ENCODE data around the gene SNRPA. TPM values are rescaled to one million over a fixed set of nuclear protein-coding genes. Genes with fewer than 3 reads are reported as not detected.

Gene SNRPA
- total RNA-seq, 1 experiment from 2014 or later: 225 TPM

DNA sequence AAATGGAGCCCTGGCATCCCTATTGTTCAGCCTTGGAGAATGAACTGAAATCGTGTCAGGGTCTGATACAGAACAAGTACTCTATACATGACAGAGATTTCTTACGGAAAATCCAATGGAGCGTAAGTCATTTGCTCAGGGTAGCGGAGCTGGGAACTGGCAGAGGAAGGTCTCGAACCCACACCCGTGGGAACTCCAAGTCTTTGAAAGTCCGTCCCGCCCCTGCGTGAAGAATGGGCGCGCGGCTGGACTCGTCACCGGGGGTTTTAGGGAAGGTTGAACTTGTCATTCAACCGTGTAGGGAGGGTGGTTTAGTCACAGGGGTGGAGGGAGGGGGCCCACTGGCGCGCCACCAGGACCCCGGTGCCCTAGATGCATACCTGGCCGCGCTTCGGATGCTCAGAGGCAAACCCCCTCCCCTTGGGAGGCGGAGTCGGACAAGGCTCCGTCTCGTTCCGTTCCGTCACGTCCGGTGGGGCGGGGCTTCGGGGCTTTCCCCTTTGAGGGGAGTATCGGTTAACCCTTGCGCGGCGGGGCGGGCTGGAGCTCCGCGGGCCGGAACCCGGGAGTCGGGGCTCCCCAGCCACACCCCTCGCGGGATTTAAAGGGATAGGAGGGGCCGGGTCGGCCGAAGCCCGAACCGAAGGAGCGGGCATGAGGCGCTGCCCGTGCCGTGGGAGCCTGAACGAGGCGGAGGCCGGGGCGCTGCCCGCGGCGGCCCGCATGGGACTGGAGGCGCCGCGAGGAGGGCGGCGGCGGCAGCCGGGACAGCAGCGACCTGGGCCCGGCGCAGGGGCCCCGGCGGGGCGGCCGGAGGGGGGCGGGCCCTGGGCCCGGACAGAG, 34.3 kb upstream of the SNRPA start, which contains the start of the genes COQ8B and ITPKC:
COQ8B (minus strand) TSS at position 405 of the 843 bp plus-strand sequence. CDS start 2,254 bp downstream, outside the sequence.
ITPKC (plus strand) TSS at position 631 of the 843 bp plus-strand sequence; CDS start at position 655, 24 bp downstream.
- Histone ChIP-seq H3K56ac (ENCODE audit: insufficient read length, low read depth, low read length) (no peak within 1 kb of the TSS), H2BK20ac (ENCODE audit: low read depth, low read length, poor library complexity, severe bottlenecking) (no peak within 1 kb of the TSS), H2BK5ac (ENCODE audit: insufficient read length, low read length) (no peak within 1 kb of the TSS), H3T11ph (ENCODE audit: low read length) (no peak within 1 kb of the TSS), H3K79me2 (ENCODE audit: insufficient read depth, low read length) (no peaks in the 10 kb centered on the region; the same call in 1 of the 2 replicates), H4K8ac (replicated peaks; ENCODE audit: insufficient read length, low read depth, low read length) (no peak within 1 kb of the TSS), H3K9me3 (ENCODE audit: control insufficient read depth, low read depth, low read length) (no peaks in the 10 kb centered on the region), H3K27ac (ENCODE audit: insufficient read length, low read depth, low read length) (peak within 1 kb of the TSS; percentile 53), H4K20me1 (ENCODE audit: control insufficient read depth, insufficient read depth, insufficient read length) (no peaks in the 10 kb centered on the region), H3K4me1 (ENCODE audit: insufficient read depth, low read length) (no peaks in the 10 kb centered on the region; the same call in 1 of the 2 replicates), H3K79me1 (ENCODE audit: insufficient read depth, low read depth, low read length, poor library complexity, severe bottlenecking) (no peaks in the 10 kb centered on the region), H4K5ac (ENCODE audit: insufficient read length, low read depth, low read length) (peak within 1 kb of the TSS; percentile 27), H2AFZ (ENCODE audit: low read length) (no peak within 1 kb of the TSS), H3K23me2 (ENCODE audit: insufficient read length, low read depth, low read length, poor library complexity, severe bottlenecking) (peaks cover 32% of the 10 kb centered on the region), H3K9ac (ENCODE audit: extremely low read depth, insufficient read length, low read length) (peak within 1 kb of the TSS; percentile 85), H2AK5ac (ENCODE audit: insufficient read length, low read length) (no peak within 1 kb of the TSS), H2BK15ac (ENCODE audit: low read depth, low read length) (no peak within 1 kb of the TSS), H2BK120ac (ENCODE audit: low read depth, low read length, poor library complexity, severe bottlenecking) (no peak within 1 kb of the TSS), H3K4me2 (ENCODE audit: insufficient read depth, insufficient read length, low read length) (peak within 1 kb of the TSS; percentile 90), H3K27me3 (ENCODE audit: insufficient read depth, low read length) (no peaks in the 10 kb centered on the region), H2BK12ac (ENCODE audit: insufficient read length, low read depth, low read length) (peak within 1 kb of the TSS; percentile 77), H3K18ac (ENCODE audit: insufficient read length, low read depth, low read length) (peak within 1 kb of the TSS; percentile 77), H3K4ac (ENCODE audit: low read depth, low read length) (peak within 1 kb of the TSS; percentile 9; the same call in 1 of the 2 replicates), H3K23ac (ENCODE audit: insufficient read length, low read depth, low read length) (no peak within 1 kb of the TSS), H4K91ac (ENCODE audit: insufficient read length, low read depth, low read length) (peak within 1 kb of the TSS; percentile 15), H3K14ac (ENCODE audit: insufficient read depth, low read length) (peak within 1 kb of the TSS; percentile 88)
- Mint-ChIP-seq H3K27me3 (ENCODE audit: low read depth) (no peaks in the 10 kb centered on the region), H3K36me3 (ENCODE audit: insufficient read depth in 1 of 3, low read depth in 3 of 3) (peaks cover 9 to 26% (median 19%) of the 10 kb centered on the region in 3 experiments), H3K9me3 (no peaks in the 10 kb centered on the region; a peak in 1 of 5 replicates), H3K4me1 (peaks cover 27 to 44% of the 10 kb centered on the region in 2 experiments), H3K27ac (peak within 1 kb of the TSS; percentile 91 to 99 (median 96)), H3K4me3 (peak within 1 kb of the TSS; percentile 93 to 97)
- TF ChIP-seq, protein P1, sequence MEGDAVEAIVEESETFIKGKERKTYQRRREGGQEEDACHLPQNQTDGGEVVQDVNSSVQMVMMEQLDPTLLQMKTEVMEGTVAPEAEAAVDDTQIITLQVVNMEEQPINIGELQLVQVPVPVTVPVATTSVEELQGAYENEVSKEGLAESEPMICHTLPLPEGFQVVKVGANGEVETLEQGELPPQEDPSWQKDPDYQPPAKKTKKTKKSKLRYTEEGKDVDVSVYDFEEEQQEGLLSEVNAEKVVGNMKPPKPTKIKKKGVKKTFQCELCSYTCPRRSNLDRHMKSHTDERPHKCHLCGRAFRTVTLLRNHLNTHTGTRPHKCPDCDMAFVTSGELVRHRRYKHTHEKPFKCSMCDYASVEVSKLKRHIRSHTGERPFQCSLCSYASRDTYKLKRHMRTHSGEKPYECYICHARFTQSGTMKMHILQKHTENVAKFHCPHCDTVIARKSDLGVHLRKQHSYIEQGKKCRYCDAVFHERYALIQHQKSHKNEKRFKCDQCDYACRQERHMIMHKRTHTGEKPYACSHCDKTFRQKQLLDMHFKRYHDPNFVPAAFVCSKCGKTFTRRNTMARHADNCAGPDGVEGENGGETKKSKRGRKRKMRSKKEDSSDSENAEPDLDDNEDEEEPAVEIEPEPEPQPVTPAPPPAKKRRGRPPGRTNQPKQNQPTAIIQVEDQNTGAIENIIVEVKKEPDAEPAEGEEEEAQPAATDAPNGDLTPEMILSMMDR (conservative IDR thresholded peaks at IDR 0.05): peak; percentile 19; the same call in 1 of the 3 replicates
- whole genome bisulfite sequencing (ENCODE audit: extremely low coverage, insufficient read length, low lambda C conversion rate): no CpG with 5 or more reads among the region's 76 CpGs
- DNase-seq: peak; percentile 98
